NOMO-1 treated with DMSO at 0.1 percent for 48 hours (cell line): ENCODE measurements around the gene ARHGDIB.

Source experiments
- DNase-seq: peaks from one replicate; lab custom pipeline; 2025; ENCODE audit not compliant: unreplicated experiment; lab: John Stamatoyannopoulos, UW

Gene ARHGDIB

GRCh38 chr12:14961466-14962152 lies at the start of gene ARHGDIB:
TSS of gene ARHGDIB (minus strand) at chr12:14961601. CDS start at chr12:14950712, 10,889 bp downstream.
- peak; percentile 97 for DNase-seq

GRCh38 chr12:15011162-15011561 lies 49.8 kb upstream of the ARHGDIB start:
- no peak for DNase-seq

DNA sequence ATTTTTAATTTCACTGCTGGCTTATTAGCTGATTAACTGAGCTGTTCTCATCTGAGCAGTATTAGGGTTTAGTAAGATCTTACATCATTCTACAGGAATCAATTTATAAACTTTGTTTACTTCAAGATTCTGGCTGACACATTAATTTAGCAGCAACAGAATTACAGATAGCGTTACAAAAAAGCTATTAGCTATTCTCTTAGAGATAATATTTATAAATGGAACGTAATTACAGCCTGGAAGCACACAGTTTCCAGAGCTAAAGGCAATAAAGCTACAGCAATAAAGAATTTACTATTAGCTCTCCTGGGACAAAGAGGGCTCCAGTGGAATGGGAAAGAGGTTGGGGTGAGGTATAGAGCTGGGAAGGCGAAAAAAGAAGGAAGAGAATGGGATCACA lies 46.1 kb upstream of the ARHGDIB start:
- DNase-seq: no peak

GRCh38 chr12:15005064-15005463 lies 43.7 kb upstream of the ARHGDIB start:
- DNase-seq: no peak

GRCh38 chr12:15004421-15004820 lies 43.0 kb upstream of the ARHGDIB start:
- DNase-seq: no peak

DNA sequence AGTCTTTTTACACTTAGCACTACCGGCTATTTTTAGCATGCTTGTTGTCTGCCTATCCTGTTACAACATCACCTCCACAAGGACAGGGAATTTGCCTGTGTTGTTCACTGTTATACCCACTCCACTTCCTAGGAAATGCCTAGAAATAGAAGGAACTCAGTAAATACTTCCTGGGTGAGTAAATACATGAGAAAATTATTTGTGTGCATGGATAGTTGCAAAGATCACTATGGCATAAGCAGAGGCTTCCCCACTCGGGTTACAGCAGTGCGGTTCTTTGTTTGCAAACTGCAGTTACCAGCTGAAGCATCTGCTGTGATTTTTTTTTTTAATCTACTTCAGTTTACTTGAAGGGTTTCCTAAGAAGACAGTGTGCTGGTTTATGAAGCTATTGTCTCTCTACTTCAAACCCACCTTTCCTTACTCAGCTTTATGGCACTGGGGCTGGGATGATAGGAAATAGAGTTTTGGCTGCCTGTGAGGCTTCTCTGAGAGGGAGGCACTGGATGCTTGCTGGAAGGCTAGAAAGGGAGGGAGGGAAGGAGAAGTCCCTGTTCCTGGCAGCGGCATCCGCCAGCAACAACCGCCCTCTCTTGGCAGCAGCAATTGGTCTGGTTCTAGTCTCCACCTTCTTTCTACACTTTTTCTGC lies 40.5 kb upstream of the ARHGDIB start:
- DNase-seq: no peak

DNA sequence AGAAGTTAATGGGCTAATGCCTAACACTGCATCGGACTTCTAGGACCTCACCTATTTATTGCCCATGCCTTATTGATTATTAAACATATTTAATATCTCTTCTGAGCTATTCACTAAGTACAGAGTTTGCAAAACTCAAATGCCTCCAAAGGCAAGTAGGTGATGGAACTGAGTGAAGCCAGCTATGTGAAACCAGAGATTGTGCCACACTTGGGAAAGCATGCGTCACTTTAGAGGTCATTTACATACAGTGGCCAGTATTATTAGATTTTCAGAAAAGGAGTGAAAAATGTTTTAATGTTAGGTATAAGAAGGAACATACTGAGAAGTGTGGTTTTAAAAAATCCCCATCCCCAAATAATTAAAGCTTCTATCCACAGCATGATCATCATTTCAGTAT lies 39.2 kb upstream of the ARHGDIB start:
- DNase-seq: no peak

DNA sequence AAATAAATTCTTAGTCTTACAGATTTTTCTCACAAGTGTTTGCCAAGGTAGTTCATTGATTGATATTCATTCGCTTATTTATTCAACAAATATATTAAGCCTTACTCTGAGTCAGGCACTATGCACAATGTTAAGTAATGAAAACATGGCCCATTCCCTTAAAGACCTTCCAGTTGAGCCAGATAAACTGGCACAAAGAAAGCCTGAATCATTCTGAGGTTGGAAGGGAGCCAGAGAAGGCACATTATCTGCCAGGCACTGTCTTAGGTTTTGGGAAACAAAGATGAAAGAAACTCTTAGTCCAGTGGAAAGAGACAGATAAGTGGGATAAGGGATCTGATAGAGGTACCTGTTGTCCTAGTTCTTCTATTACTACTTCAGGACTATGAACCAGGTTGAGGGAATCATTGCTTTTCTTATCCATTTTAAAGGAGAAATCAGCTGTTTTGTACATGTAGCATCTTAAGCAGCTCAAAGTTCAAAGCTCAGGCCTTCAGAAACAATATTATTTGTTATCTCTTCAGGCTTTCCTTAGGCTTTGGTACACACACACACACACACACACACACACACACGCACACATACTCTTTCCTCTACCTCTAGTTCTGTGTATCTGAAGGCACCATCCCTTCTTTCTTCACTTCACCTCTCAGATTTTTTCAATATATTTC lies 38.4 kb upstream of the ARHGDIB start:
- no peak for DNase-seq

- DNase-seq: no peak
Measured at GRCh38 chr12:14999021-14999694, 37.8 kb upstream of the ARHGDIB start.

- DNase-seq: no peak
Measured at GRCh38 chr12:14997998-14998397, 36.6 kb upstream of the ARHGDIB start.

- peak; percentile 66 for DNase-seq
Measured at GRCh38 chr12:14995583-14996425, 34.4 kb upstream of the ARHGDIB start.

GRCh38 chr12:14994610-14995009 lies 33.2 kb upstream of the ARHGDIB start:
- DNase-seq: no peak

DNA sequence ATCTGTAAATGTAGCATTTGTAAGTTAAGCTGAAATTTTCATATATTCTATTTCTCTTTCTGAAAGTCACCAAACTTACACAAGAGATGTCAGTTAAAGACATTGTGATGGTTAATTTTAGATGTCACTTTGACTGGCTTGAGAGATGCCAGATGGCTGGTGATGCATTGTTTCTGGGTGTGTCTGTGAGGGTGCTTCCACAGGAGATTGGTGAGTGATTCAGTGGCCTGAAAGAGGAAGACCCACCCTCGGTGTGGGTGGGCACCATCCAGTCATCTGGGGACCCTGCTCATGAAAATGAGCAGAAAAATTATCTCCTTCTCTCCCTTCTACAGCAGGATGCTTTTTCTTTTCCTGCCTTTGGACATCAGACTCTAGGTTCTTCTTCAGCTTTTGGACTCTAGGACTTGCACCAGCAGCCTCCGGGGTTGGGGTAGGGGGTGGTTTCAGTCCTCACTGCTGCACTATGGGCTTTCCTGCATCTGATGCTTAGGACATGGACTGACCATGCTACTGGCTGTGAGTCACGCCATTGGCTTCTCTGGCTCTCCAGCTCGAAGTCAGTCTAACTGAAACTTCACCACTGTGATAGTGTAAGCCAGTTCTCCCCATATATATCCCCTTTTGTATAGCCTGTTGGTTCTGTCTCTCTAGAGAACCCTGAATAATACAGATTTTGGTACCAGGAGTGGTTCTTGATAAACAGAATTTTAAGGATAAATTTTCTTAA lies 32.3 kb upstream of the ARHGDIB start:
- peak; percentile 30 for DNase-seq

- DNase-seq: no peak
Measured at GRCh38 chr12:14993117-14993516, 31.7 kb upstream of the ARHGDIB start.

DNA sequence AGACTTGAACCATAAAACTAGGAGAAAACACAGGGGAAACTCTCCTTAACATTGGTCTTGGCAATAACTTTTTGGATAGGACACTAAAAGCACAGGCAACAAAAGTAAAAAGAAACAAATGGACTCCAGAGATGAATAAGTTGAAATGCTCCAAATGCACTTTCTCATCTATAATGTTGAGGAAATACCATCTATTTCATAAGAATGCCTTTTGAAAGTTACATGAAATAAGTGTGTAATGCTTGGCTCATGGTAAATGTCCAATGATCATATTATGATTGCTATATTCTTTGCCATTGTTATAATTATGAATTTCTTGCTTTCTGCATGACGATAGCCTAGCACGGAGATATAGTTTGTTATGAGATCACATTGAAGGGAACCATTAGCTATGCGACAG lies 31.3 kb upstream of the ARHGDIB start:
- DNase-seq: no peak

DNA sequence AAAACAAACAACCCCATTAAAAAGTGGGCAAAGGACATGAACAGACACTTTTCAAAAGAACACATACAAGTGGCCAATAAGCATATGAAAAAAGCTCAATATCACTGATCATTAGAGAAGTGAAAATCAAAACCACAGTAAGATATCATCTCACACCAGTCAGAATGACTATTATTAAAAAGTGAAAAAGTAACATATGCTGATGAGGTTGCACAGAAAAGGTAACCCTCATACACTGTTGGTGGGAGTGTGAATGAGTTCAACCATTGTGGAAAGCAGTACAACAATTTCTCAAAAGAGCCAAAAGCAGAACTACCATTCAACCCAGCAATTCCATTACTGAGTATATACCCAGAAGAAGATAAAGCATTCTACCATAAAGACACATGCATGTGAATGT lies 29.7 kb upstream of the ARHGDIB start:
- DNase-seq: no peak

GRCh38 chr12:14989790-14990189 lies 28.4 kb upstream of the ARHGDIB start:
- DNase-seq: peak; percentile 38

DNA sequence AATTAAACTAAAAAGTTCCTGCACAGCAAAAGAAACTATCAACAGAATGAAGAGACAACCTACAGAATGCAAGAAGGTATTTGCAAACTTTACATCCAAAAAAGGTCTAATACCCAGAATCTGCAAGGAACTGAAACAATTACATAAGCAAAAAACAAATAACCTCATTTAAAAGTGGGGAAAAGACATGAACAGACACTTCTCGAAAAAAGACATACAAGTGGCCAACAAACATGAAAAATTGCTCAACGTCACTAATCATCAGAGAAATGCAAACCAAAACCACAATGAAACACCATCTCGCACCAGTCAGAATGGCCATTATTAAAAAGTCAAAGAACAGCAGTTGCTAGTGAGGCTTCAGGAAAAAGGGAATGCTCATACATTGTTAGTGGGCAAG lies 26.6 kb upstream of the ARHGDIB start:
- DNase-seq: peak; percentile 83

- DNase-seq: no peak
Measured at GRCh38 chr12:14986449-14986848, 25.0 kb upstream of the ARHGDIB start.

- no peak for DNase-seq
Measured at GRCh38 chr12:14984766-14985285, 23.4 kb upstream of the ARHGDIB start.
